ENCODE results near the gene USP34.

The USP34 gene

DNA sequence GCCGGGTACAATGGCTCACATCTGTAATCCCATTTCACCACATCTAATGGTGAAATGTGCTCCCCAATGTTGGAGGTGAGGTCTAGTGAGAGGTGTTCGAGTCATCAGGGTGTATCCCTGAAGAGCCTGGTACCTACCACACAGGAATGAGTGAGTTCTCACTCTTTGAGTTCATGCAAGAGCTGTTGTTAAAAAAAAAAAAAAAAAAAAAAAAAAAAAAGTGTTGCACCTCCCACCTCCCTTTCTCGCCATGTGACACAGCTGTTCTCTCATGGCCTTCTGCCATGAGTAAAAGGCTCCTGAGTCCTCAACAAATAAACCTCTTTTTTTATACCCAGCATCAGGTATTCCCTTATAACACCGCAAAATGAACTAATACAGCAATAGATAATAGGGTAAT lies 202.6 kb downstream of the USP34 start:
- no peak overlapping the region for H3K4me2 ChIP-seq (ENCODE audit: low read depth, low read length, poor library complexity, severe bottlenecking)
- peaks cover 17% of the 10 kb centered on the region; the same call in 1 of the 2 replicates for H3F3A ChIP-seq (ENCODE audit: insufficient read depth)
- peaks cover 54% of the 10 kb centered on the region; the same call in 1 of the 2 replicates for H3K36me3 ChIP-seq (ENCODE audit: low read length)
- no peaks in the 10 kb centered on the region for H3K9me2 ChIP-seq (replicated peaks; ENCODE audit: insufficient read depth, low read length)
- H3K9ac ChIP-seq (ENCODE audit: low read length), result no peak overlapping the region
- no peak overlapping the region for H2AFZ ChIP-seq (ENCODE audit: low read depth, low read length, severe bottlenecking)
- no peaks in the 10 kb centered on the region for H3K79me2 ChIP-seq (ENCODE audit: insufficient read depth, low read length)
- TF ChIP-seq CTCF (IDR thresholded peaks at IDR 0.05; ENCODE audit: insufficient read depth, low read length, poor library complexity, severe bottlenecking) (no peak), EZH2phosphoT487 (conservative IDR thresholded peaks at IDR 0.05; ENCODE audit: low read length) (no peak)
- H3K4me3 ChIP-seq (ENCODE audit: insufficient read depth, low read length, poor library complexity, severe bottlenecking), result no peak overlapping the region
- no peaks in the 10 kb centered on the region for H3K27me3 ChIP-seq (ENCODE audit: low read length)
- H3K9me3 ChIP-seq (ENCODE audit: insufficient read depth, low read length), result no peaks in the 10 kb centered on the region
- H4K20me1 ChIP-seq (ENCODE audit: low read depth, low read length), result no peaks in the 10 kb centered on the region; the same call in 1 of the 2 replicates
- no peak overlapping the region for H3K27ac ChIP-seq (ENCODE audit: low read depth, low read length)

DNA sequence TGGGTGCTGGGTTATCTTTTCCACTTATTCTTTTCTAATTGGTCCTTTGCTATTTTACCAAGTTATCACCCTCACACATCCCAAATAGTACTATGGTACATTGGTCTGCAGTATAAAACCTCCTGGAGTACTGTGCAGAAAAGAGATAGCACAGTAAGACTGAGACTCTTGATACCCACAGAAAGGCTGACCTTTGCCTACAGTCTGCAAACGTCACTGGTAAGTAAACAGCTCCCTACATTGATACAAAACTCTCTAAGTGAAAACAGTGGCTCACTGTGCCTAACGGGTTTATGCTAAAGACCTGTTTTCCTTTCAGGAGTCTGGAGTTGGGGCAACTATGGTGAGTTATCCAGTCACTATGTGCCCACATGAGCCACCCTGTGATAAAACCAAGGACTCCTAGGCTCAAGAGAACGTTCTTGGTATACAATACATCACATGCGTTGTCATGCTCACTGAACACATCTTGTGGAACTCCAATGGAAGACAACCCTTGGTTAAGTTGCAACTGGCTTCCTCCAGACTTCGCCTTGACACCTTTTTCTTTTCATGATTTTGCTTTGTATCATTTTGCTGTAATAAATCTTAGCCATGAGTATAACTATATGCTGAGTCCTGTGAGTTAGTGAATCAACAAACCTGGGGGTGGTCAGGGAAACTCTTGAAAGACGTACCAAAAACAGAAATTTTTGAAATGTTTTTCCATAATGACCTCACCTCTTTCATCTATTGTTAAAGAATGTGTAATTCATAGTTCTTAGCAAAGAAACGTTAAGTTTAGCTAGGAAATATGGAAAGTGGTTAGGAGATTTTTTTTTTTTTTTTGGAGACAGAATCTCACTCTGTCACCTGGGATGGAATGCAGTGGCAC lies 204.0 kb downstream of the USP34 start:
- Histone ChIP-seq H3K27me3 (ENCODE audit: low read length) (no peaks in the 10 kb centered on the region), H3K4me3 (ENCODE audit: insufficient read depth, low read length, poor library complexity, severe bottlenecking) (no peak overlapping the region)

GRCh38 chr2:61263830-61264229 lies 207.1 kb downstream of the USP34 start:
- H3K9ac ChIP-seq (ENCODE audit: low read length), result no peak overlapping the region
- H3K4me2 ChIP-seq (ENCODE audit: low read depth, low read length, poor library complexity, severe bottlenecking), result no peak overlapping the region
- peaks cover 45% of the 10 kb centered on the region; the same call in 1 of the 2 replicates for H3K36me3 ChIP-seq (ENCODE audit: low read length)
- no peaks in the 10 kb centered on the region for H3K9me3 ChIP-seq (ENCODE audit: insufficient read depth, low read length)
- no peaks in the 10 kb centered on the region for H3K9me2 ChIP-seq (replicated peaks; ENCODE audit: insufficient read depth, low read length)
- no peaks in the 10 kb centered on the region for H3K79me2 ChIP-seq (ENCODE audit: insufficient read depth, low read length)
- H3K4me3 ChIP-seq (ENCODE audit: insufficient read depth, low read length, poor library complexity, severe bottlenecking), result no peak overlapping the region
- H2AFZ ChIP-seq (ENCODE audit: low read depth, low read length, severe bottlenecking), result no peak overlapping the region
- H3F3A ChIP-seq (ENCODE audit: insufficient read depth), result 0 out of 2 replicates have a peak, but pooled peaks cover 9% of the 10 kb centered on the region
- H4K20me1 ChIP-seq (ENCODE audit: low read depth, low read length), result peaks cover 3% of the 10 kb centered on the region; the same call in 1 of the 2 replicates
- H3K27ac ChIP-seq (ENCODE audit: low read depth, low read length), result no peak overlapping the region
- TF ChIP-seq EZH2phosphoT487 (conservative IDR thresholded peaks at IDR 0.05; ENCODE audit: low read length) (no peak), CTCF (IDR thresholded peaks at IDR 0.05; ENCODE audit: insufficient read depth, low read length, poor library complexity, severe bottlenecking) (no peak)
- H3K27me3 ChIP-seq (ENCODE audit: low read length), result no peaks in the 10 kb centered on the region

More for the DNA sequence above, 204.0 kb downstream of the USP34 start:
- H3K36me3 ChIP-seq (ENCODE audit: low read length), result peaks cover 46% of the 10 kb centered on the region; the same call in 1 of the 2 replicates
- H4K20me1 ChIP-seq (ENCODE audit: low read depth, low read length), result no peaks in the 10 kb centered on the region; the same call in 1 of the 2 replicates
- no peaks in the 10 kb centered on the region for H3K9me2 ChIP-seq (replicated peaks; ENCODE audit: insufficient read depth, low read length)
- peaks cover 17% of the 10 kb centered on the region; the same call in 1 of the 2 replicates for H3F3A ChIP-seq (ENCODE audit: insufficient read depth)
- no peak overlapping the region for H2AFZ ChIP-seq (ENCODE audit: low read depth, low read length, severe bottlenecking)
- no peaks in the 10 kb centered on the region for H3K9me3 ChIP-seq (ENCODE audit: insufficient read depth, low read length)
- H3K4me2 ChIP-seq (ENCODE audit: low read depth, low read length, poor library complexity, severe bottlenecking), result no peak overlapping the region
- no peak for TF ChIP-seq EZH2phosphoT487 (conservative IDR thresholded peaks at IDR 0.05; ENCODE audit: low read length)
- no peak for TF ChIP-seq CTCF (IDR thresholded peaks at IDR 0.05; ENCODE audit: insufficient read depth, low read length, poor library complexity, severe bottlenecking)
- H3K79me2 ChIP-seq (ENCODE audit: insufficient read depth, low read length), result no peaks in the 10 kb centered on the region
- H3K9ac ChIP-seq (ENCODE audit: low read length), result no peak overlapping the region
- no peak overlapping the region for H3K27ac ChIP-seq (ENCODE audit: low read depth, low read length)

Measured in SU-DHL-6 (cell line).